Measurements from ENCODE around the gene ARNT2.

ARNT2 gene

DNA sequence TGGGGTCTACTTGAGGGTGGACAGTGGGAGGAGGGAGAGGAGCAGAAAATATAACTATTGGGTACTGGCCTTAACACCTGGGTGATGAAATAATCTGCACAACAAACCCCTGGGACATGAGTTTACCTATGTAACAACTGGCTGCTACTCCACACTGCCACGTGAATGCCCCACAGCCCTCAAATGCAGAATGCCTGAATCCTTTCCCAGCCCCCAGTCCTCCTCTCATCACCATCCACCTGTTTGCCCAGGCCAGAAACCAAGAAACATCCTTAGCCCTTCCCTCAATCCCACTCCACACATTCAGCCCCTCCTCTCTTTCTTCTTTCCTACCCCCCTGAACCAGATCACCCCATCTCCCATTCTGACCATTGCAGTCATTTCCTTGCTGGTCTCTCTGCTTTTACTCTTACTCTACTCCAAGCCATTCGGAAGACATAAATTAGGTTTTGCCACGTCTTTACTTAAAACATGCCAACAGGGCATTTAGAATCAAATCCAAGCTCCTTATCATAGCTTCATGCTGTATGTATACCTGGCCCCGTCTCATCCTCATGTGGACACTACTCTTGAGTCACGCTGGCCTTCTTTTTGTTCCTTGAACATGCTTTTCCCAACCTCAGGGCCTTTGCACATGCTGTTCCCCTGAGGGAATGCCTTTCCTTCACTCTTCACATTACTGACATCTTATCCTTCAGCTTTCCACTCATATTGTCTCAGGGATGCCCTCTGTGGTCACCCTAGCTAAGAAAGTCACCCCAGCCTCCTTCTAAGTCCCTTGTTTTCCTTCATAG, 153.5 kb downstream of the ARNT2 start:
- no peak for DNase-seq (ENCODE audit: low read depth)

DNA sequence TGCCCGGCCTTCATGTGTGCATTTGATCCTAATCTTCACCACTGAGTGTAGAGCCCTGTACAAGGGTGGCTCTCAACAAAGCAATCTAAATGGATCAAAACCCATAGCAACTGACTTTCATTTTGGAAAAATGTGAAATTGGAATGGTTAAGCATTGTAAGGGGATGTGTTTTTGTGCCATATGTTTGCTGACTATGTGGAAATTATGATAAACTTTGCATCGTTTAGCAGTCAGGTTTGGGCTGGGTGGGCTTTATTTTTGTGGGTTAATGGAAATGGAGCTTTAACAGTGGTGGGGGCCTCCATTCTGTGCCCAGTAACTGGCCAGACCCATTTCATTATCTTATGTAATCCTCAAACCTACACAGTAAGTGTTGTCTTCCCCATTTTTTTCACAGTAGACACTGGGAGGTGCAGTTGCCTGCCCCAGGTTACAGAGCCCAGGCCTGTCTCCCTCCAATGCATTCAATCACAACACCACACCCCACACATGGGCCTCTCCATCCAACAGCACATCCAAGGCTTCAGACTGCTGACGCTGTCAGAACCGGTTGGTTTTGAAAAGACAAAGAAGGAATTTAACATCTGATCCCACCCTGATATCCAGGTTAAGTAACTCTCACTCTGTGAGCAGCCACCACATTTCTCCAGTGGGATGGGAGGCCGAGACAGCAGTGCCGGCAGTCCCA, 154.6 kb downstream of the ARNT2 start:
- DNase-seq (ENCODE audit: low read depth), result no peak

DNA sequence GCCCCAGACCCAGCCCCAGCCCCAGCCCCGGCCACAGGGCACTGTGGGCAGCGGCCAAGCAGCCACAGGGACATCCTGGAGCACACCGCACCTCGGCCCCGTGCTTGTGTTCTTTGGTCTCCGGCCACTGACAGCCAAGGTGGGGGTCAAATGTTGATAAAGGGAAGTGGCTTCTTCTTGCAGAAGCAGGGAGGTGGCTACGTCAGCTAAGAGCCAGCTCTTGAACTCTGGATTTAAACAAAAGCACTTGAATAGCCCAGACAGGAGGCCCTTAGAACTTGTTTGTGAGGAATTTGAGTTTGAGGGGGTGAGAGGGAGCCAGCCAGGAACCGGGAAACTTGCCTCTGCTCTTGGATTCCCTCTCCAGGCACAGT, 155.1 kb downstream of the ARNT2 start:
- DNase-seq (ENCODE audit: low read depth), result no peak

DNA sequence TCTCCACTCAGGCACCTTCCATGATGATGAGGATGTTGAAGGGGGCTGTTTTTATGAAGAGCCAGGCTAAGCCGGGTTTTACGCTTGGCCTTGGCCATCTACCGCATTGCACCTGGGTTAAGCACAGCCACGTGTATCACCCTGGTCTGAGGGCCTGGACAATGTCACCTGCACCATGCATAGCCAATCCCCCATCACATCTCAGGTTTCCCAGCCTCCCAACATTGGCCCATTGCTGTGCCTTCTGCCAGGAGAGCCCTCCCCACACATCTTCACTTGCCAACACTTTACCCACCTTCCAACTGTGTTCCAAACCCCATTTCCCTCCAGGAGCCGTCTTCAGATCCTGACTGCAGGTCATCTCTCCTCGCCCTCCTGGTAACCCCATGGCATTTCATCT, 155.6 kb downstream of the ARNT2 start:
- DNase-seq (ENCODE audit: low read depth), result no peak

DNA sequence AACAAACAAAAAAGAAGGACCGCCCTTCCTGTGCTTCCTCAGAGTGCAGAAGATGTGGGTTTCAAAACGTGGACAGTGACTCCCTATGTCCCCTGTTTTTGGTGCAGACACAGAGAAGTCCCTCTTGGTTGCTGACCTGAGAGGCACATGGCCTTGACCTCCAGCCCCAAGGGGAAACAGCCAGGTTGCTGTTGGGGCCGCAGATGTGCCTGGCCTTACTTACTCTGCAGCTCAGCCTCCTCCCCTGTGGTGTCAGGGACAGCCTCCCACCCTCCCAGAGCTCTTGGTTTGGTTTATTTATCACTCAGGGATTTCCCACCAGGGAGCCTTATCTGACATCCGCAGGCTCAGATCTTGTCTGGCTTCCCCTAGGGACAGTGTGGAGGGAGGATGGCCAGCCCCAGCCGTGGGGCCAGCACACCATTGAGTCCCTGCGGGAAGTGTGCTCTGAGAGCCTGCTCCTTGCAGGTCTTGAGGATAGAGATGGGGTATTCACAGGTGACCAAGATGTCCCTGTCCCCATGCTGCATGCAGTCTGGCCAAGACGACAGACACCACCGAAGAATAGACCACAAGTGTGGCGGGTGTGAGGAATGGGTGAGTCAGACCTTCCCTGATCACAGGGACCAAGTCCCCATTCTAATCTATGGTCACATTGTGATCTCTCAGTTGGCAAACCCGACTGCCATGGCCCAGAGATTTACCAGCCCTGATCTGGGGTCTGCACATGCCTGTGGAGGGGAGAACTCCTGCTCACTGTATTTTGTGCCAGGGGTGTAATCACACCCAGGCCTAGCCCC, 156.6 kb downstream of the ARNT2 start:
- no peak for DNase-seq (ENCODE audit: low read depth)

DNA sequence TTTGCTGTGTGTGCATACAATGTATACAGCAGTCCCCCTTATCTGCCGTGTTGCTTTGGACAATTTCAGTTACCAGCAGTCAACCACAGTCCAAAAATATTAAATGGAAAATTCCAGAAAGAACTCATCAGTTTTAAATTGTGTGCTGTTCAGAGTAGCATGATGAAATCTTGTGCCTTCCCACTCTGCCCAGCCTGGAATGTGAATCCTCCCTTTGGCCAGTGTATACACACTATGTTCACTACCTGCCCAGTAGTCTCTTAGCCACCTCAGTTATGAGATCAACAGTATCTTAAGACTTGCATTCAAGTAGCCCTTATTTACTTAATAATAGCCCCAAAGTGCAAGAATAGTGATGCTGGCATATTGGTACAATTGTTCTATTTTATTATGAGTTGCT, 157.3 kb downstream of the ARNT2 start:
- DNase-seq (ENCODE audit: low read depth), result no peak

DNA sequence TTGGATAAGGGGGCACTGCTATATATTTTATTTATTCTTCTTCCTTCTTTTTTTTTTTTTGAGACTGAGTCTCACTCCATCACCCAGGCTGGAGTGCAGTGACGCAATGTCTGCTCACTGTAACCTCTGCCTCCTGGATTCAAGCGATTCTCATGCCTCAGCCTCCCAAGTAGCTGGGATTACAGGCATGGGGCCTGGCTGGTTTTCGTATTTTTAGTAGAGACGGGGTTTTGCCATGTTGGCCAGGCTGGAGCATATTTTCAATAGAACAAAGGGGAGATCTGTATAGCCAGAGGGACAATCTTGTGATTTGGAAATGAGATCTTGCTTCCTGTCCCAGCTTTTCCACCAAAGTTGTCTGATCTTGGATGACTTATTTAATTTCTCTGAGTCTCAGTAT, 157.9 kb downstream of the ARNT2 start:
- DNase-seq (ENCODE audit: low read depth), result no peak

DNA sequence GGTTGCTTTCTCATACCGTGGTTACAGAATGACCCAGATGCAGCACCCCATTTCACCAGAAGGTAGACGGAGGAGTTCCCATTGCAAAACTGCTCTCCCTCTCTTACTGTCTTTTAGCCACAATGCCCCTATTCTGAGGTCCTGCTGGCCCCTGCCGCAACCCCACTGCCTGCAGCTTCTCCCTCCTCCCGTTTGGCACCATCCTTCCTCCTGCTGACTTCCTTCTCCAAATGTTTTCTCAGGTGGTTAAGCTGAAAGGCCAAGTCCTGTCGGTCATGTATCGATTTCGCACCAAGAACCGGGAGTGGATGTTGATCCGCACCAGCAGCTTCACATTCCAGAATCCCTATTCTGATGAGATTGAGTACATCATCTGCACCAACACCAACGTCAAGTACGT, 158.7 kb downstream of the ARNT2 start:
- no peak for DNase-seq (ENCODE audit: low read depth)

DNA sequence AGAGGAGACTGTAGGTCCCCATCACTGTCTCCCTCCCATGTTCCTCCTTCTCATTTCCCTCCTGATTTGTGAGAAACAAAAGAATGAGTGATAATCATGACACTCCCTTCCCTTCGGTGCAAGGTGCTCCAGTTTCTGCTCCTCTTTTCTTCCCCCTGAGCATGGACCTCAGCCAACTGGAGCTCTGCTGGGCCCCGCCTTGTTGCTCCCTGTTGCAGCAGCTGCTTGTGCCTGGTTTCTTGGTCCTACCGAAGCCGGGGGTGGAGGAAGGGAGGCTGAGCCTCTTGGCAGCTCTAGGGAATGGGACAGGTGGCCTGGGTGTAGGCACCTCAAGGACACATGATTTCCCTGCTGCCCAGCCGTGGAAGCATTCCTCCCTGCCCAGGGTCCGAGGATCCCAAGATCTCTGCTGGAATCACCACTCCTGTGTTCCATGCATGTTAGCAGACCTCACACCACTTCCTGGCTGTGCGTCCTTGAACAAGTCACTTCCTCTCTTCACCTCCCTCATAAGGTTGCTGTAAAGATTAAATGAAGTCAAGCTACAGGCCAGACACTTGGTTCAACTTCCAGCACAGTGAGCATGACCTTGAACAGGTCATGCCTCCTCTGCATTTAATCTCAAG, 159.3 kb downstream of the ARNT2 start:
- DNase-seq (ENCODE audit: low read depth), result no peak

DNA sequence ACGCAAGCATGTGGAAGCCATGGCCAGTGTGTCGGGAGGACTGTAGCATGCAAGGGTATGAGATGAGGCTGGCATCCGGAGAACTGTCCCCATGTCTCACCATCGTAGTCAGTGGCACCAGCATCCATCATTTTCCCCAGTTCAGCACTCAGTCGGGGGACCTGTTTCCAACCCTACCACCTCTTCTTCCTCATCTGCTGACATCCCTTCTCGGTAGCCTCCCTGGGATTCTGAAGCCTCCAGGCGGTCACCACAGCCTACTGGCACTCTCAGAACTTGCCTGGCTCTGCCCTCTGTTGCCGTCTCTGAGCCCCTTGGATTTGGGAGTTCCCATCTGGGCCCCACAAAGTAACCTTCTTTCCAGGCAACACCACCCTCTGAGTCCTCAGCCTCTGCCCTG, 159.9 kb downstream of the ARNT2 start:
- no peak for DNase-seq (ENCODE audit: low read depth)

DNA sequence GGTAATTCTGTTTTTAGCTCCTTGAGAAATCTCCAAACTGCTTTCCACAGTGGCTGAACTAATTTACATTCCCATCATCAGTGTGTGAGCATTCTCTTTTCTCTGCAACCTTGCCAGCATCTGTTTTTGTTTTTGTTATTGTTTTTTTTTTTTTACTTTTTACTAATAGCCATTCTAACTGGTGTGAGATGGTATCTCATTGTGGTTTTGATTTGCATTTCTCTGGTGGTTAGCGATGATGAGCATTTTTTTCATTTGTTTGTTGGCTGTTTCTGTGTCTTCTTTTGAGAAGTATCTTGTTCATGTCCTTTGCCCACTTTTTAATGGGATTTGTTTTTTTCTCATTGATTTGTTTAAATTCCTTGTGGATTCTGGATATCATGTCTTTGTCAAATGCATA, 161.2 kb downstream of the ARNT2 start:
- no peak for DNase-seq (ENCODE audit: low read depth)

DNA sequence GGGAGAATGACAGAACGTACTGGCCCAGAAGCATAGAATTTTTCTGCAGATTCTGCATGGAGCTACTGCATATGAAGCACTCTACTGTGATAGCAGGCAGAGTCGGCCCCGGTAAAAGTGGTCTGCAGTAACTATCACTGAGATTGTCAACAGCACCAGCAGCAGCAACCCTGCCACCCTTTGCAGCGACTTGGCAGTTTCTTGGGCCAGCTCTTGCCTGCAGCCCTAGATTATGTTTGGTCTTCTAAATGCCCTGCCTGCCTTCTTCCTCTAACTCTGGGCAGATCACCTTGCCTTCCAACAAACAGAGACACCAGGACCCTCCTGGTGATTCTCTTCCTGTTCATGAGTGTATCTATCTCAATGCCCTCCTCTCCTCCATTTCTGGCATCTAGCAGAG, 161.8 kb downstream of the ARNT2 start:
- no peak for DNase-seq (ENCODE audit: low read depth)

DNA sequence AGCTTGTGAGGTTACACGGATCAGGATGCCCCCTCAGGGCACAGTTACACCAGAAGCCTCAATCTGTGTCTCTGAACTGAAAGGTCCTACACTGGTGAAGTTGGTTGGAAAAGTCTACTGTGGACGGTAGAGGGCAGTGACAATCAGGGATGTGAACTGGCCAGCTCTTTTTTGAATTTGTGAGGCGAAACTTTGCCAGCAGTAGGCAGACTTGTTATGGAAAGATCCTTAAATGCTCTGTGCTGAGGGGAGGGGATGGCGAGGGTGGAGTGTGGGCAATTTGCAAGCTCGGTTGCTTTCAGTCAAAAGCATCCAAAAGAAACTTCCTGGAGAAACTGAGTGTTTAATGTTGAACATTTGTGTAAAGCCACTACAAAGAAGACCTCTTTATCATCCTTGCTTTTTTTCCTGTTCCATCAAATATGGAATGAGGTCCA, 163.6 kb downstream of the ARNT2 start:
- DNase-seq (ENCODE audit: low read depth), result no peak

DNA sequence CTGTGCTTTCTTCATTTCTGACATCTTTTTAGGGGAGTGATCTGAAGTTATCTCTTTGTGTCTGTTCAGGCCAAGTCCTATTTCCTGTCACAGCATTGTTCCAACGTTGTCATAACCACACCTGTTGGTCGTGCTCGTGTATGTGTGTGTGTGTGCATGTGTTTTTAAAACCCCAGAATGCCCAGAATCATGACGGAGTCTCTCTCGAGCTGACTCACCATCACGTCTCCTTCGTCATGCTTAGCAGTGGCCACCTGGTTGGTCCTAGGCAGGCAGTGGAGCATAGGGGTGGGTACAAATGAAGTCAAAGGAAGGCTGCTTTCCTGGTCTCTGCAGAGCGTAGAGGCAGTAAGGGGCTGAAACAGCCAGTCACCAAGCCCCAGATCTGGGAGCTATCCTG, 164.1 kb downstream of the ARNT2 start:
- no peak for DNase-seq (ENCODE audit: low read depth)

DNA sequence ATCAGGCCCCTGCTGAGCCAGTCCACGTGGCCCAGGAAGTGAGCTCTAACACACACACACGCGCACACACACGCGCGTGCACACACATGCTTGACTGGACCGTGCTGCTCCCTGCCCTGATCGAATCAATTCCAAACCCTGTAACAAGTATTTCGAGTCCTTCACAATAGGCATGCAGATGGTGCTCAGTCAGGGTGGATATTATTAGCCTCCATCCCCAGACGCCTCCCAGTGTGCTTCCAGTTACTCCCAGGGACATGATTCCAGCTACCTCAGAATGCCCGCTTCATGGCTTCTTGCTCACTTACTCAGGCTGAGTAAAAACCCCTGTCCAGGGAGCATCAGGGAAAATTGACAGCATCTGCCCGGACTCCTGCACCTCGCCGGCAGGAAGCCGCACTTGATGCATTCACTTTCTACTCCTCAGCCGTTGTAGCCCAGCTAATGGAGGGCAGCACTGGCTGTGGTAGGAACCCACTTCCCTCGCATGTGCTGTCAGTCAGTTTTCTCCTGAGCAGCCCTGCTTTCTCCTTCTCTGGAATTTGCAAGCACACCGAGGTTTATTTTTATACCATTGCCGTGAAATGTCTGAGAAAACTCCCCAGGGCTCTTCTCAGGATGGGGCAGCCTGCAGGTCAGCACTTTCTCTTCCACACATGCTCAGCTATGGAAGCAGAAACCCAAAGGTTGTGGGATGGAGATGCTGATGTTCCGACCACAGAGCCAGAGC, 164.9 kb downstream of the ARNT2 start:
- DNase-seq (ENCODE audit: low read depth), result no peak

DNA sequence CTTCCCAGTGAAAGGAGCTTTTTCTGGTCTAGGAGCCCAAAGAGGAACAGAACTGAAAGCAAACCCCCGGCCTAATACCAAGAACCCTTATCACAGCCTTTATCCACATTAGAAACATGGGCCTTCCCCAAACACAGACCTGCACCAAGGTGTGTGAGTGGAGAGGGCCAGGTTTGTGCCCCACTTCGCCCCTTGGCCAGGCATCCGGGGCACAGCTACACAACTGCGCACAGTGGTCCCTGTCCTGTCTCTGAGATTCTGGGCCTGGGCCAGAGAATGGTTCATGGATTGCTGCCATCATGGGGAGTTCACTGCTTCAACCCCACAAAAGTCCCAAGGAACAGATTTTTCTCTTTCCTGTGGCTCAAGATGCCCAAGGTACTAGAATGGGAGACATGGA, 165.5 kb downstream of the ARNT2 start:
- DNase-seq (ENCODE audit: low read depth), result no peak

DNA sequence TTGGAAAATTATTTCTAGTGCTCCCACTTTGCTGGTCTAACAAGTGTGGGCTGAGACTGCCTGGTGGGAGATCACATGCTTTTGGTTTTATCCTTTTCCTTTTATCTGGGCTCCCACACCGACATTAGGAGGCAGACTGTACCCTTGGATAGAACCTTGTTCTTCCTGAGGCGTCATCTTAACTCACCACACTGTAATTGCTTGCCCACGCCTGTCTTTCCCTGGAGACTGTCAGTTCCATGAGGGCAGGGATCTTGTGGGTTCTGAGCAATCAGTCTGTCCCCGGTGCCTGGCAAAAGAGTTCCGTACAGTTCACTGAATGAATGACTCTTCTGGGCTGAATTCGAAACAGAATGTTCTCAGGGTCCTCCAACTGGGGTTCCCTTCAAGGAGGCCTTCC, 166.4 kb downstream of the ARNT2 start:
- DNase-seq (ENCODE audit: low read depth), result no peak

DNA sequence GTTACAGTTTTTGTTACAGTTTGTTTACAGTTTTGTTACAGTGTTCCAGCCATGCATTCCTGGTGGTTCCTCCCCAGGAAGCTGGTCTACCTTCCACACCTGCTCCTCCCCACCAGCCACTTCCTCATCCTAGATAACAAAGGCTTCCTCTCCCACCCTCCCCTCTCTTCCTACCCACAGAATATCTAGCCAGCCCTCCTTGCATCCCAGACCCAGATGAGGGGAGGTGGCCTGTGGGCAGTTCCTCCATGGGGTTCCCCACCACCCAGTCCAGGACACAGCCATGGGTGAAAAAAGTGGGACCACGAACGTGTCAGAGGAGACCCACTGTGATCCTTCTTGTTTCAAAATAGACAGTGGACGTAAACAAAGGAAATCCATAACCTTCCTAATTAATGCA, 168.2 kb downstream of the ARNT2 start:
- DNase-seq (ENCODE audit: low read depth), result no peak

DNA sequence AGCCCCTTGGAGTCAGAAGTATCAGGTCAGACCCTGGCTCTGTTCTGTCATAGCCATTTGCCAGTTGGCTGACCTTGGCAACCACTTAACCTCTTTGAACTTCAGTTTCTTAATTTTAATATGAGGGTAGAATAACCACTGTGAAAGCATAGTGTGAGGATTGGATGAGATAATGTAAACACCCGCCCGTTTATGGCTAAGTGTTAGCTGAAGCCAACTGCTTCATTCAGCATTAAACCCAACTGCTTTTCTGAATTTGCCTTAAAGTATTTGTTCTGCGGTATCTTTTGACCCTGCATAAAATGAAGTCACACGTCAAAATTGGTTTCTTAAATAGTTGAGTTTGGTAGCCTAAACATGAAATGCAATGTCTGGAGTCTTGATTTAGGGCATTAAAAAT, 169.4 kb downstream of the ARNT2 start:
- no peak for DNase-seq (ENCODE audit: low read depth)

DNA sequence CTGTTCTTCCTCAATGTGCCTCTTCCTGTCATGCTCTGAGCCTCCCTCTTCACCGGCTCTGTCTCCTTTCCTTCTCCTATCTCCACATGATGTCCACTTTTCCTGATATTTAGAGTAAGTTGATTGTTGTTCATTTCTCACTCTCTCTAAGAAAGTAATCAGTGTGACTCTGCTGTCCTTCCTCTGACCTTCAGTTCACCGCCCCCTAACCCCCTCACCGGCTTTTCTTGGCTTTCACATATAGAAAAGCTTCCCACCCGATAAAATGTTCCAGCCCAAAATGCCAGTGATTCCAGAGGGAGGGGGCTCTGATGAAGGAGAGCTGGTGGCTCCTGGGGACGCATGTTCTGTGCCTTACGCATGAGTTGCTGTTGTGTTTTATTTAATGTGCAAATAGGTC, 170.4 kb downstream of the ARNT2 start:
- no peak for DNase-seq (ENCODE audit: low read depth)

DNA sequence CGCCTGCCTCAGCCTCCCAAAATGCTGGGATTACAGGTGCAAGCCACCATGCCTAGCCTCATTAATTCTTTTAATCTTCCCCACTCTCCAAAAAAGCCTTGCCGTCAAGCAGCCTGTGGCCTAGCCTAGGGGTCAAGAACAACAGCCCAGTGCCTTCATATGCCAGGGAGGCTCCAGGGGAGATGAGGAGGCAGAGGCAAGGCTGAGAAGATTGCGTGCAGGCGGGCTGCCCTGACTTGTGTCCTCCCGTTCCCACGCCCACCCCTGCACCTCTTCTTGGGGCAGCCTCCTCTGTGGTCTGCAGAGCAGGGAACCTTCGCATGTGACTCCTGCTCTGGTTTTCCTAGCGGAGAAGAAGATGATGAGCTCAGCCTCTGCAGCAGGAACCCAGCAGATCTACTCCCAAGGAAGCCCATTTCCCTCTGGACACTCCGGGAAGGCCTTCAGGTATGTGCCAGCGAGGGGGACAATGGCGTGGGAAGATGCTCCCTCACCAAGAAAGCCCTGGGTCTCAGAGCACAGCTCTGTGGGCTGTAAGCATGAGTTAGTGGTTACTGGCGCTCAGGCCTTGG, 172.4 kb downstream of the ARNT2 start:
- no peak for DNase-seq (ENCODE audit: low read depth)
